Activated naive CD8-positive, alpha-beta T cell treated with anti-CD3 and anti-CD28 coated beads, Interleukin-2, amount 10 ng/mL, durations not matched to agents 7 days and 5 days (primary cell): ENCODE measurements around the gene CCL25. TPM values are rescaled to one million over a fixed set of nuclear protein-coding genes. Genes with fewer than 3 reads are reported as not detected.

Experiments
- ATAC-seq: fragments of 150-1000 bp; cut with Tn5 transposase; one replicate; pipeline ENCODE4 v1.10.0; 2021; ENCODE audit warnings: low read depth, moderate library complexity
- POLR2A ChIA-PET: fragments of 350-600 bp; sonication (Branson Sonifier 250); formaldehyde crosslinking; loops from one replicate; lab custom pipeline; 2021; ENCODE audit warnings: antibody characterized with exemption; lab: Charles Lee
- DNase-seq: peaks from one replicate; pipeline ENCODE4 v3.0.0; 2021
- H3K27ac Mint-ChIP-seq: one replicate; pipeline ENCODE4 v1.8.0; 2022; ENCODE audit warnings: mild to moderate bottlenecking, mixed read lengths
- H3K27me3 Mint-ChIP-seq: one replicate; pipeline ENCODE4 v1.8.0; 2022; ENCODE audit warnings: mild to moderate bottlenecking, moderate library complexity, mixed read lengths
- H3K36me3 Mint-ChIP-seq: one replicate; pipeline ENCODE4 v1.8.0; 2021; ENCODE audit warnings: mild to moderate bottlenecking, mixed read lengths
- H3K4me1 Mint-ChIP-seq: one replicate; pipeline ENCODE4 v1.8.0; 2021; ENCODE audit warnings: mixed read lengths
- H3K4me3 Mint-ChIP-seq: one replicate; pipeline ENCODE4 v1.8.0; 2022; ENCODE audit warnings: mild to moderate bottlenecking, moderate library complexity, mixed read lengths
- H3K9me3 Mint-ChIP-seq: one replicate; pipeline ENCODE4 v1.8.0; 2021; ENCODE audit warnings: mixed read lengths
- total RNA-seq, 2 experiments: library from RNA; stranded (reverse); gene quantifications; one replicate each; pipeline ENCODE4 v1.2.3, GENCODE V29; 2021

CCL25 gene
- total RNA-seq, 2 experiments from 2014 or later = 15.9 to 19.0 TPM

GRCh38 chr19:8083141-8083540 is 30.6 kb downstream of the CCL25 start:
- POLR2A ChIA-PET = no interaction called here
- Mint-ChIP-seq H3K4me3 (no peak overlapping the region), H3K36me3 (no peaks in the 10 kb centered on the region), H3K9me3 (no peaks in the 10 kb centered on the region), H3K27ac (no peak overlapping the region), H3K27me3 (peaks cover 8% of the 10 kb centered on the region), H3K4me1 (peaks cover 3% of the 10 kb centered on the region)
- ATAC-seq = no peak
- DNase-seq = no peak

- Mint-ChIP-seq H3K9me3 (no peaks in the 10 kb centered on the region), H3K27me3 (peaks cover 5% of the 10 kb centered on the region), H3K4me3 (no peak overlapping the region), H3K36me3 (no peaks in the 10 kb centered on the region), H3K4me1 (peaks cover 3% of the 10 kb centered on the region), H3K27ac (peak overlapping the region; percentile 36)
- ATAC-seq (no peak), DNase-seq (no peak)
- POLR2A ChIA-PET = no interaction called here
Measured at GRCh38 chr19:8084152-8084551, 31.6 kb downstream of the CCL25 start.

- no peaks in the 10 kb centered on the region for H3K9me3 Mint-ChIP-seq
- H3K27ac Mint-ChIP-seq = no peak overlapping the region
- POLR2A ChIA-PET = no interaction called here
- peaks cover 3% of the 10 kb centered on the region for H3K4me1 Mint-ChIP-seq
- no peak overlapping the region for H3K4me3 Mint-ChIP-seq
- ATAC-seq = no peak
- H3K36me3 Mint-ChIP-seq = no peaks in the 10 kb centered on the region
- H3K27me3 Mint-ChIP-seq = no peaks in the 10 kb centered on the region
- no peak for DNase-seq
Measured at GRCh38 chr19:8085598-8086408, 33.2 kb downstream of the CCL25 start.

- Mint-ChIP-seq H3K4me1 (peaks cover 3% of the 10 kb centered on the region), H3K36me3 (no peaks in the 10 kb centered on the region), H3K9me3 (no peaks in the 10 kb centered on the region), H3K27me3 (no peaks in the 10 kb centered on the region), H3K27ac (no peak overlapping the region), H3K4me3 (no peak overlapping the region)
- ATAC-seq = no peak
- DNase-seq = no peak
- POLR2A ChIA-PET = no interaction called here
Measured at GRCh38 chr19:8086849-8087248, 34.3 kb downstream of the CCL25 start.

GRCh38 chr19:8087876-8088275 is 35.3 kb downstream of the CCL25 start:
- Mint-ChIP-seq H3K36me3 (no peaks in the 10 kb centered on the region), H3K27ac (no peak overlapping the region), H3K4me1 (no peaks in the 10 kb centered on the region), H3K4me3 (no peak overlapping the region), H3K9me3 (no peaks in the 10 kb centered on the region), H3K27me3 (no peaks in the 10 kb centered on the region)
- ATAC-seq (no peak), DNase-seq (no peak)
- POLR2A ChIA-PET = no interaction called here

GRCh38 chr19:8088752-8089663 is 36.4 kb downstream of the CCL25 start:
- Mint-ChIP-seq H3K9me3 (peaks cover 1% of the 10 kb centered on the region), H3K27ac (no peak overlapping the region), H3K4me3 (no peak overlapping the region), H3K27me3 (no peaks in the 10 kb centered on the region), H3K4me1 (no peaks in the 10 kb centered on the region), H3K36me3 (no peaks in the 10 kb centered on the region)
- no peak for DNase-seq
- POLR2A ChIA-PET = no interaction called here
- ATAC-seq = no peak

GRCh38 chr19:8089664-8090601 is 37.4 kb downstream of the CCL25 start:
- H3K4me1 Mint-ChIP-seq = no peaks in the 10 kb centered on the region
- DNase-seq = no peak

GRCh38 chr19:8090950-8091349 is 38.4 kb downstream of the CCL25 start:
- no peak overlapping the region for H3K27ac Mint-ChIP-seq
- H3K4me3 Mint-ChIP-seq = no peak overlapping the region
- no peak for DNase-seq
- ATAC-seq = no peak
- no peaks in the 10 kb centered on the region for H3K36me3 Mint-ChIP-seq
- no peaks in the 10 kb centered on the region for H3K27me3 Mint-ChIP-seq
- POLR2A ChIA-PET = interaction anchor here (1.5 kb wide), 1 partner anchor 18 kb away, joined by 3 read pairs; no protein-coding TSS in a partner anchor
- no peaks in the 10 kb centered on the region for H3K4me1 Mint-ChIP-seq
- H3K9me3 Mint-ChIP-seq = peaks cover 1% of the 10 kb centered on the region

More at GRCh38 chr19:8089664-8090601, 37.4 kb downstream of the CCL25 start:
- no peak overlapping the region for H3K27ac Mint-ChIP-seq
- H3K36me3 Mint-ChIP-seq = no peaks in the 10 kb centered on the region
- ATAC-seq = no peak
- POLR2A ChIA-PET = no interaction called here
- no peak overlapping the region for H3K4me3 Mint-ChIP-seq
- peaks cover 1% of the 10 kb centered on the region for H3K9me3 Mint-ChIP-seq
- no peaks in the 10 kb centered on the region for H3K27me3 Mint-ChIP-seq

GRCh38 chr19:8093740-8094139 is 41.2 kb downstream of the CCL25 start:
- ATAC-seq (no peak), DNase-seq (no peak)
- Mint-ChIP-seq H3K4me3 (no peak overlapping the region), H3K36me3 (no peaks in the 10 kb centered on the region), H3K4me1 (no peaks in the 10 kb centered on the region), H3K27me3 (no peaks in the 10 kb centered on the region), H3K27ac (no peak overlapping the region), H3K9me3 (peaks cover 11% of the 10 kb centered on the region)
- POLR2A ChIA-PET = no interaction called here

GRCh38 chr19:8094336-8094735 is 41.8 kb downstream of the CCL25 start:
- Mint-ChIP-seq H3K9me3 (peaks cover 11% of the 10 kb centered on the region), H3K4me3 (no peak overlapping the region), H3K36me3 (no peaks in the 10 kb centered on the region), H3K27me3 (no peaks in the 10 kb centered on the region), H3K4me1 (no peaks in the 10 kb centered on the region), H3K27ac (no peak overlapping the region)
- no peak for DNase-seq
- POLR2A ChIA-PET = no interaction called here
- ATAC-seq = no peak

GRCh38 chr19:8095354-8095886 is 42.9 kb downstream of the CCL25 start:
- H3K27me3 Mint-ChIP-seq = no peaks in the 10 kb centered on the region
- DNase-seq (no peak), ATAC-seq (no peak)
- peaks cover 11% of the 10 kb centered on the region for H3K9me3 Mint-ChIP-seq
- H3K36me3 Mint-ChIP-seq = no peaks in the 10 kb centered on the region
- H3K27ac Mint-ChIP-seq = no peak overlapping the region
- POLR2A ChIA-PET = no interaction called here
- no peak overlapping the region for H3K4me3 Mint-ChIP-seq
- H3K4me1 Mint-ChIP-seq = no peaks in the 10 kb centered on the region

GRCh38 chr19:8096071-8096470 is 43.5 kb downstream of the CCL25 start:
- Mint-ChIP-seq H3K36me3 (no peaks in the 10 kb centered on the region), H3K9me3 (peaks cover 11% of the 10 kb centered on the region), H3K4me1 (no peaks in the 10 kb centered on the region), H3K4me3 (no peak overlapping the region), H3K27ac (no peak overlapping the region), H3K27me3 (no peaks in the 10 kb centered on the region)
- no peak for DNase-seq
- POLR2A ChIA-PET = no interaction called here
- no peak for ATAC-seq

- POLR2A ChIA-PET = no interaction called here
Measured at GRCh38 chr19:8097198-8097597, 44.6 kb downstream of the CCL25 start.

More at GRCh38 chr19:8097198-8097597, 44.6 kb downstream of the CCL25 start:
- Mint-ChIP-seq H3K9me3 (peaks cover 11% of the 10 kb centered on the region), H3K36me3 (no peaks in the 10 kb centered on the region), H3K4me1 (no peaks in the 10 kb centered on the region), H3K4me3 (no peak overlapping the region), H3K27me3 (no peaks in the 10 kb centered on the region), H3K27ac (no peak overlapping the region)
- ATAC-seq (no peak), DNase-seq (no peak)
